HG02798 (cell line): Measurements from ENCODE around the gene AQR.
"Not testable (repeated sequence)": the region's sequence is repeated elsewhere in the genome, so short reads cannot be mapped to it uniquely, and the experiment has no call there.

Experiments used
- ATAC-seq: cut with Tn5 transposase; IDR thresholded peaks from one replicate; pipeline ENCODE4 v1.9.1; 2021; ENCODE audit warnings: mild to moderate bottlenecking; ENCODE audit not compliant: unreplicated experiment, poor library complexity

AQR gene

GRCh38 chr15:34964277-34964676, 5.3 kb downstream of the AQR start:
- ATAC-seq, result no peak

GRCh38 chr15:34953851-34954250, 15.7 kb downstream of the AQR start:
- no peak for ATAC-seq

- ATAC-seq, result no peak
These were observed 17.1 kb downstream of the AQR start for GRCh38 chr15:34952481-34952880.

GRCh38 chr15:34951993-34952392, 17.5 kb downstream of the AQR start:
- ATAC-seq, result no peak

GRCh38 chr15:34944936-34945335, 24.6 kb downstream of the AQR start:
- no peak for ATAC-seq

- ATAC-seq, result no peak
These were observed 25.8 kb downstream of the AQR start for GRCh38 chr15:34943711-34944110.

GRCh38 chr15:34943264-34943663, 26.3 kb downstream of the AQR start:
- ATAC-seq, result not testable (repeated sequence)

- ATAC-seq, result no peak
These were observed 27.2 kb downstream of the AQR start for GRCh38 chr15:34942363-34942762.

GRCh38 chr15:34941831-34942230, 27.7 kb downstream of the AQR start:
- no peak for ATAC-seq

- no peak for ATAC-seq
These were observed 28.3 kb downstream of the AQR start for GRCh38 chr15:34941185-34941698.

- no peak for ATAC-seq
These were observed 36.0 kb downstream of the AQR start for GRCh38 chr15:34933432-34933975.

- ATAC-seq, result not testable (repeated sequence)
These were observed 41.2 kb downstream of the AQR start for GRCh38 chr15:34928349-34928748.

- no peak for ATAC-seq
These were observed 41.8 kb downstream of the AQR start for GRCh38 chr15:34927726-34928125.

- ATAC-seq, result no peak
These were observed 55.2 kb downstream of the AQR start for GRCh38 chr15:34914317-34914716.

- ATAC-seq, result no peak
These were observed 64.5 kb downstream of the AQR start for GRCh38 chr15:34905047-34905446.

- no peak for ATAC-seq
These were observed 65.0 kb downstream of the AQR start for GRCh38 chr15:34904527-34904926.

- no peak for ATAC-seq
These were observed 68.8 kb downstream of the AQR start for GRCh38 chr15:34900748-34901147.

GRCh38 chr15:34896183-34896582, 73.4 kb downstream of the AQR start:
- ATAC-seq, result no peak

- ATAC-seq, result no peak
These were observed 75.6 kb downstream of the AQR start for GRCh38 chr15:34893967-34894366.

- ATAC-seq, result no peak
These were observed 76.5 kb downstream of the AQR start for GRCh38 chr15:34892963-34893591.

- ATAC-seq, result no peak
These were observed 79.1 kb downstream of the AQR start for GRCh38 chr15:34890424-34890823.

- no peak for ATAC-seq
These were observed 80.1 kb downstream of the AQR start for GRCh38 chr15:34889476-34889875.
